Stimulated activated CD8-positive, alpha-beta memory T cell treated with anti-CD3 and anti-CD28 coated beads, Interleukin-2, amount 100 ng/mL, for 48 hours (primary cell): Measurements from ENCODE around the gene INSYN2A.

Source experiments
- DNase-seq, 2 donors: peaks; one replicate each; pipeline ENCODE4 v3.0.0-alpha.2; 2020; ENCODE audit warnings: low read depth in 2 of 2

The INSYN2A gene

GRCh38 chr10:127196282-127197153 lies at the start of gene INSYN2A:
Gene INSYN2A, minus strand, starts transcription at chr10:127196591. Its CDS starts 20,196 bp downstream, at chr10:127176395.
- DNase-seq: no peak

- DNase-seq: no peak
Observed at GRCh38 chr10:127245456-127245855, 49.1 kb upstream of the INSYN2A start.

GRCh38 chr10:127243490-127244272 lies 47.3 kb upstream of the INSYN2A start:
- peak; percentile 2 to 9 for DNase-seq

- DNase-seq: no peak
Observed at GRCh38 chr10:127242914-127243313, 46.5 kb upstream of the INSYN2A start.

- DNase-seq: no peak
Observed at GRCh38 chr10:127236266-127236665, 39.9 kb upstream of the INSYN2A start.

GRCh38 chr10:127234306-127234800 lies 38.0 kb upstream of the INSYN2A start:
- no peak for DNase-seq

GRCh38 chr10:127228195-127228787 lies 31.9 kb upstream of the INSYN2A start:
- DNase-seq: no peak

- no peak for DNase-seq
Observed at GRCh38 chr10:127227663-127228062, 31.3 kb upstream of the INSYN2A start.

GRCh38 chr10:127227027-127227426 lies 30.6 kb upstream of the INSYN2A start:
- DNase-seq: no peak

- DNase-seq: no peak
Observed at GRCh38 chr10:127221281-127221680, 24.9 kb upstream of the INSYN2A start.

GRCh38 chr10:127218658-127219057 lies 22.3 kb upstream of the INSYN2A start:
- DNase-seq: no peak

- no peak for DNase-seq
Observed at GRCh38 chr10:127216786-127217185, 20.4 kb upstream of the INSYN2A start.

- no peak for DNase-seq
Observed at GRCh38 chr10:127216274-127216673, 19.9 kb upstream of the INSYN2A start.

GRCh38 chr10:127215866-127216265 lies 19.5 kb upstream of the INSYN2A start:
- DNase-seq: no peak

- no peak for DNase-seq
Observed at GRCh38 chr10:127210936-127211466, 14.6 kb upstream of the INSYN2A start.

GRCh38 chr10:127207081-127207480 lies 10.7 kb upstream of the INSYN2A start:
- no peak for DNase-seq

GRCh38 chr10:127203067-127203466 lies 6.7 kb upstream of the INSYN2A start:
- no peak for DNase-seq

- DNase-seq: no peak
Observed at GRCh38 chr10:127200646-127201045, 4.3 kb upstream of the INSYN2A start.

- no peak for DNase-seq
Observed at GRCh38 chr10:127198721-127199120, 2.3 kb upstream of the INSYN2A start.

GRCh38 chr10:127198307-127198706 lies 1.9 kb upstream of the INSYN2A start:
- no peak for DNase-seq

GRCh38 chr10:127197154-127197432 lies 702 bp upstream of the INSYN2A start:
- no peak for DNase-seq

GRCh38 chr10:127195571-127196281 lies 665 bp downstream of the INSYN2A start:
- DNase-seq: no peak
